Measurements from ENCODE around the gene SPATS2.
A peak's percentile ranks its signal among the peaks of the same experiment; 100 is the strongest.

DNA sequence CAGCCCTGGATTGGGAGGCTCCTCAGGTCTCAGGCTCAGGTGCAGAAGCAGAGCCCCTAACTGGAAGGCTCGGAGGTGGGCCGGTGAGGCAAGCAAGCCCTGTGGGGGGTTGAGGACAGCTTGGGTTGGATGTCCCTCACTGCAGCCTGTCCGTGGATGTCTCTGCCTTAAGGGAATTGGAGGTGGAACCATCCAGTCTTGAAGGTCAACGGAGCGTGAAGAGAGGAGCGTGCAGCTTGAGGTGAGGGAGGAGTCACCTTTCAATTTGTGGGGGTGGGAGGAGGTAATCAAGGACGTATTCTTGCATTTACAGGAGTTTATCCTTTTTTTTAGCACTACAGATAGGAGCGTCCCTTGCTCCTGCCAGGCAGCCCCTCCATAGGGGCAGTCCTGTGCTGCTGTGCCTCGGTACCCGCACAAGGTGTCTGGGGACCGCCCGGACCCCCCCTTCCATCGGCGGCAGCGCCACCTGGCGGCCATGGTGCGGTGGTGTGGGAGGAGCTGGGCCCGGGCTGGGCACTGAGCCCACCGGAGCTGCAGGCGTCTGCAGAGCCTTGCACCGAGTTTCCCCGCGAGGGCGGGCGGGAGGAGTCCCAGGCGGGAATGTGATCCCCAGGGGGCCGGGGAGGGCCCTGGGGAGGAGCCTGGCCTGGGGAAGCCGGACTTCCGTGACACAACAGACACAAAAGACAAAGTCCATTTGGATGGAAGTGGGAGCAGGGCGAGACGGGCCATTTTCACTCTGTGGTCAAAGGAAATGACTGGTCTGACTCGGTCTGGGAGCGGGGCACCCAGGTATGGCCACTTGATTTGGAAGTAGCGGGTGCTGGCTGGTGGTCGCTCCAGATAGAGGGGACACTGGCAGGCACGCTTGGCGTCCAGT, 19.7 kb upstream of the SPATS2 start:
- peak; percentile 70 to 94 (median 74) for TF ChIP-seq CTCF (IDR thresholded peaks at IDR 0.05)
- no peak for TF ChIP-seq POLR2A (IDR thresholded peaks at IDR 0.05)

Measured in sigmoid colon (tissue), 3 donors.